ENCODE measurements around the gene SLC35G1. TPM values are rescaled to one million over a fixed set of nuclear protein-coding genes. Genes with fewer than 3 reads are reported as not detected.

Gene SLC35G1
- total RNA-seq, 1 experiment from 2014 or later: 3.2 TPM

GRCh38 chr10:93850031-93851015 is 43.5 kb upstream of the SLC35G1 start:
- no peak for TF ChIP-seq CTCF (IDR thresholded peaks at IDR 0.05; ENCODE audit: unreplicated experiment)
- intact Hi-C loops (cut with micrococcal nuclease): no loop called here
- H3K27me3 Mint-ChIP-seq (ENCODE audit: insufficient read depth, unreplicated experiment): peaks cover 10% of the 10 kb centered on the region
- H3K27ac Mint-ChIP-seq (ENCODE audit: low read depth, unreplicated experiment): no peak overlapping the region
- H3K36me3 Mint-ChIP-seq (ENCODE audit: insufficient read depth, unreplicated experiment): no peaks in the 10 kb centered on the region
- DNase-seq (ENCODE audit: unreplicated experiment): no peak
- BruUV-seq (replicated peaks): no TSS peak
- no peaks in the 10 kb centered on the region for H3K4me1 Mint-ChIP-seq (ENCODE audit: insufficient read depth, unreplicated experiment)
- H3K4me3 Mint-ChIP-seq (ENCODE audit: unreplicated experiment): no peak overlapping the region
- POLR2A ChIA-PET: interaction anchor here (0.7 kb wide), 1 partner anchor 152 kb away, joined by 3 read pairs; no protein-coding TSS in a partner anchor
- CTCF ChIA-PET: interaction anchor here (1.7 kb wide), 1 partner anchor 10 kb away, joined by 5 read pairs; no protein-coding TSS in a partner anchor
- no peaks in the 10 kb centered on the region for H3K9me3 Mint-ChIP-seq (ENCODE audit: unreplicated experiment)

- H3K27me3 Mint-ChIP-seq (ENCODE audit: insufficient read depth, unreplicated experiment): peaks cover 10% of the 10 kb centered on the region
- CTCF ChIA-PET: interaction anchor here (0.7 to 1.7 kb wide), 2 partner anchors 9 to 142 kb away, joined by 3 to 5 read pairs; no protein-coding TSS in a partner anchor
Observed at GRCh38 chr10:93851169-93851568, 42.6 kb upstream of the SLC35G1 start.

GRCh38 chr10:93852476-93853095 is 41.2 kb upstream of the SLC35G1 start:
- Mint-ChIP-seq H3K4me1 (ENCODE audit: insufficient read depth, unreplicated experiment) (no peaks in the 10 kb centered on the region), H3K27me3 (ENCODE audit: insufficient read depth, unreplicated experiment) (peaks cover 10% of the 10 kb centered on the region), H3K27ac (ENCODE audit: low read depth, unreplicated experiment) (no peak overlapping the region), H3K36me3 (ENCODE audit: insufficient read depth, unreplicated experiment) (no peaks in the 10 kb centered on the region), H3K9me3 (ENCODE audit: unreplicated experiment) (no peaks in the 10 kb centered on the region), H3K4me3 (ENCODE audit: unreplicated experiment) (no peak overlapping the region)
- no TSS peak for BruUV-seq (replicated peaks)
- TF ChIP-seq CTCF (IDR thresholded peaks at IDR 0.05; ENCODE audit: unreplicated experiment): no peak
- ChIA-PET CTCF (interaction anchor here (0.6 to 0.7 kb wide), 2 partner anchors 465 to 1766 kb away, joined by 3 to 4 read pairs; no protein-coding TSS in a partner anchor), POLR2A (no interaction called here)
- intact Hi-C loops (cut with micrococcal nuclease): no loop called here
- DNase-seq (ENCODE audit: unreplicated experiment): no peak

More at GRCh38 chr10:93851169-93851568, 42.6 kb upstream of the SLC35G1 start:
- DNase-seq (ENCODE audit: unreplicated experiment): no peak
- TF ChIP-seq CTCF (IDR thresholded peaks at IDR 0.05; ENCODE audit: unreplicated experiment): no peak
- no TSS peak for BruUV-seq (replicated peaks)
- Mint-ChIP-seq H3K27ac (ENCODE audit: low read depth, unreplicated experiment) (no peak overlapping the region), H3K36me3 (ENCODE audit: insufficient read depth, unreplicated experiment) (no peaks in the 10 kb centered on the region), H3K4me1 (ENCODE audit: insufficient read depth, unreplicated experiment) (no peaks in the 10 kb centered on the region), H3K9me3 (ENCODE audit: unreplicated experiment) (no peaks in the 10 kb centered on the region), H3K4me3 (ENCODE audit: unreplicated experiment) (no peak overlapping the region)
- POLR2A ChIA-PET: interaction anchor here (0.7 kb wide), 1 partner anchor 153 kb away, joined by 3 read pairs; no protein-coding TSS in a partner anchor
- intact Hi-C loops (cut with micrococcal nuclease): no loop called here

- peaks cover 8% of the 10 kb centered on the region for H3K27me3 Mint-ChIP-seq (ENCODE audit: insufficient read depth, unreplicated experiment)
- CTCF ChIA-PET: interaction anchor here (1.1 kb wide), 1 partner anchor 41 kb away, joined by 7 read pairs; no protein-coding TSS in a partner anchor
- no peak overlapping the region for H3K27ac Mint-ChIP-seq (ENCODE audit: low read depth, unreplicated experiment)
- no TSS peak for BruUV-seq (replicated peaks)
- POLR2A ChIA-PET: interaction anchor here (0.6 to 1.0 kb wide), 2 partner anchors 61 to 152 kb away, joined by 3 to 5 read pairs; no protein-coding TSS in a partner anchor
- H3K4me1 Mint-ChIP-seq (ENCODE audit: insufficient read depth, unreplicated experiment): no peaks in the 10 kb centered on the region
- H3K9me3 Mint-ChIP-seq (ENCODE audit: unreplicated experiment): no peaks in the 10 kb centered on the region
- H3K36me3 Mint-ChIP-seq (ENCODE audit: insufficient read depth, unreplicated experiment): no peaks in the 10 kb centered on the region
- TF ChIP-seq CTCF (IDR thresholded peaks at IDR 0.05; ENCODE audit: unreplicated experiment): no peak
- no peak for DNase-seq (ENCODE audit: unreplicated experiment)
- no peak overlapping the region for H3K4me3 Mint-ChIP-seq (ENCODE audit: unreplicated experiment)
- intact Hi-C loops (cut with micrococcal nuclease): no loop called here
Observed at GRCh38 chr10:93854975-93855374, 38.8 kb upstream of the SLC35G1 start.
